CD8-positive, alpha-beta memory T cell (primary cell): ENCODE results near the gene CD70. TPM values are rescaled to one million over a fixed set of nuclear protein-coding genes. Genes with fewer than 3 reads are reported as not detected.
"Not testable (repeated sequence)": the region's sequence is repeated elsewhere in the genome, so short reads cannot be mapped to it uniquely, and the experiment has no call there.

ENCODE experiments used
- CTCF ChIA-PET: fragments of 350-600 bp; sonication (Branson Sonifier 250); formaldehyde crosslinking; loops from one replicate; lab custom pipeline; 2021; ENCODE audit warnings: antibody characterized with exemption; lab: Charles Lee
- POLR2A ChIA-PET: fragments of 350-600 bp; sonication (Branson Sonifier 250); formaldehyde crosslinking; loops from one replicate; lab custom pipeline; 2021; ENCODE audit warnings: antibody characterized with exemption; lab: Charles Lee
- DNase-seq, 5 donors: peaks; one replicate each; pipeline versions ENCODE4 v3.0.0 to v3.0.0-alpha.2; 2020 to 2022; ENCODE audit warnings: mixed read lengths in 1 of 5
- H3K27ac ChIP-seq: one replicate; pipeline ENCODE4 v1.7.0; 2013; ENCODE audit warnings: low read depth, mild to moderate bottlenecking, low read length, moderate library complexity
- H3K27me3 ChIP-seq: 2 replicates; pipeline ENCODE4 v1.7.0; 2013; ENCODE audit warnings: low read length, mild to moderate bottlenecking; ENCODE audit not compliant: insufficient read depth, poor library complexity, severe bottlenecking
- H3K36me3 ChIP-seq: 2 replicates; pipeline ENCODE4 v1.7.0; 2013; ENCODE audit warnings: mild to moderate bottlenecking, low read length, moderate library complexity; ENCODE audit not compliant: insufficient read depth
- H3K4me1 ChIP-seq: 2 replicates; pipeline ENCODE4 v1.7.0; 2013; ENCODE audit warnings: mild to moderate bottlenecking, low read length, moderate library complexity; ENCODE audit not compliant: insufficient read depth
- H3K4me3 ChIP-seq: 2 replicates; pipeline ENCODE4 v1.7.0; 2013; ENCODE audit warnings: mild to moderate bottlenecking, low read length
- H3K9me3 ChIP-seq: 2 replicates; pipeline ENCODE4 v1.7.0; 2013; ENCODE audit warnings: mild to moderate bottlenecking, low read length
- H3K27ac Mint-ChIP-seq, 8 donors: one replicate each; pipeline ENCODE4 v1.8.0; 2020 to 2021; ENCODE audit warnings: mixed read lengths in 8 of 8, mild to moderate bottlenecking in 6 of 8, inconsistent platforms in 3 of 8, moderate library complexity in 3 of 8
- H3K27me3 Mint-ChIP-seq, 2 donors: one replicate each; pipeline ENCODE4 v1.8.0; 2020 to 2021; ENCODE audit warnings: mixed read lengths in 2 of 2, mild to moderate bottlenecking in 1 of 2, moderate library complexity in 1 of 2
- H3K36me3 Mint-ChIP-seq, 3 donors: one replicate each; pipeline ENCODE4 v1.8.0; 2020 to 2021; ENCODE audit warnings: mixed read lengths in 3 of 3, inconsistent platforms in 1 of 3, mild to moderate bottlenecking in 1 of 3
- H3K4me1 Mint-ChIP-seq, 3 donors: one replicate each; pipeline ENCODE4 v1.8.0; 2020 to 2021; ENCODE audit warnings: mixed read lengths in 3 of 3, inconsistent platforms in 1 of 3, mild to moderate bottlenecking in 1 of 3
- H3K4me3 Mint-ChIP-seq, 7 donors: one replicate each; pipeline ENCODE4 v1.8.0; 2020 to 2021; ENCODE audit warnings: mixed read lengths in 7 of 7, mild to moderate bottlenecking in 6 of 7, moderate library complexity in 4 of 7, inconsistent platforms in 2 of 7
- H3K9me3 Mint-ChIP-seq, 5 donors: one replicate each; pipeline ENCODE4 v1.8.0; 2020 to 2022; ENCODE audit warnings: mixed read lengths in 5 of 5, mild to moderate bottlenecking in 3 of 5, moderate library complexity in 2 of 5, inconsistent platforms in 1 of 5
- polyA plus RNA-seq: library from polyadenylated mRNA; unstranded; fragments of 300-500 nt; fragmentation: Illumina TruSeq; gene quantifications from one replicate; pipeline ENCODE4 v1.2.3, GENCODE V29; 2021
- total RNA-seq, 2 experiments: library from RNA; stranded (reverse); gene quantifications; one replicate each; pipeline ENCODE4 v1.2.3, GENCODE V29; 2021

Gene CD70
- total and polyA plus RNA-seq, 3 experiments from 2014 or later = 4.0 to 70.0 (median 63.1) TPM

- Histone ChIP-seq H3K27me3 (no peaks in the 10 kb centered on the region), H3K4me3 (no peak overlapping the region), H3K36me3 (no peaks in the 10 kb centered on the region), H3K4me1 (no peaks in the 10 kb centered on the region), H3K9me3 (no peaks in the 10 kb centered on the region), H3K27ac (no peak overlapping the region)
- ChIA-PET CTCF (no interaction called here), POLR2A (no interaction called here)
- no peak for DNase-seq
- peaks cover 6 to 18% (median 12%) of the 10 kb centered on the region in 5 donors for H3K9me3 Mint-ChIP-seq
- peaks cover 15 to 22% of the 10 kb centered on the region in 2 donors for H3K27me3 Mint-ChIP-seq
- peaks cover 2 to 14% (median 3%) of the 10 kb centered on the region in 3 donors for H3K36me3 Mint-ChIP-seq
- H3K4me3 Mint-ChIP-seq = no peak overlapping the region
- H3K4me1 Mint-ChIP-seq = no peaks in the 10 kb centered on the region
- peak overlapping the region in 1 of 8 donors; percentile 77 for H3K27ac Mint-ChIP-seq
Measured at GRCh38 chr19:6617374-6617773, 26.4 kb upstream of the CD70 start.

DNA sequence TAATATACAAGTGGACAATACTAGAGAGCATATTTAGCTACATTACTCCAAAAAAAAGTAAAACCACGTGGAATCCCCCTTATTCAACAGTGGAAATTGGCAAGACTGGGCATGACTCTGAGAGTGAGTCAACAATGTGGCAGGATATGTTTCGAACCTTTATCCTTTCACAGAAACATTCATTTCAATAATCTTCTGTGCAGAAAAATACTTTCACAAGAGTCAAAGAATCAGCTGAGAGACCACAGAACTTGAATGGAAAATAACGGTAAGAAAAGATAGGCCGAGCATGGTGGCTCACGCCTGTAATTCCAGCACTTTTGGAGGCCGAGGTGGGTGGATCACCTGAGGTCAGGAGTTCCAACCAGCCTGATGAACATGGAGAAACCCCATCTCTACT lies 25.1 kb upstream of the CD70 start:
- no peaks in the 10 kb centered on the region for H3K27me3 ChIP-seq
- H3K27ac ChIP-seq = no peak overlapping the region
- H3K4me1 ChIP-seq = no peaks in the 10 kb centered on the region
- H3K9me3 Mint-ChIP-seq = peaks cover 6 to 18% (median 12%) of the 10 kb centered on the region in 5 donors
- peaks cover 20 to 34% of the 10 kb centered on the region in 2 donors for H3K27me3 Mint-ChIP-seq
- no peak overlapping the region for H3K27ac Mint-ChIP-seq
- ChIA-PET CTCF (no interaction called here), POLR2A (no interaction called here)
- H3K4me3 ChIP-seq = no peak overlapping the region
- DNase-seq = no peak
- no peaks in the 10 kb centered on the region for H3K36me3 ChIP-seq
- no peaks in the 10 kb centered on the region for H3K9me3 ChIP-seq
- H3K4me3 Mint-ChIP-seq = no peak overlapping the region
- peaks cover 2 to 18% (median 3%) of the 10 kb centered on the region in 3 donors for H3K36me3 Mint-ChIP-seq
- no peaks in the 10 kb centered on the region for H3K4me1 Mint-ChIP-seq

DNA sequence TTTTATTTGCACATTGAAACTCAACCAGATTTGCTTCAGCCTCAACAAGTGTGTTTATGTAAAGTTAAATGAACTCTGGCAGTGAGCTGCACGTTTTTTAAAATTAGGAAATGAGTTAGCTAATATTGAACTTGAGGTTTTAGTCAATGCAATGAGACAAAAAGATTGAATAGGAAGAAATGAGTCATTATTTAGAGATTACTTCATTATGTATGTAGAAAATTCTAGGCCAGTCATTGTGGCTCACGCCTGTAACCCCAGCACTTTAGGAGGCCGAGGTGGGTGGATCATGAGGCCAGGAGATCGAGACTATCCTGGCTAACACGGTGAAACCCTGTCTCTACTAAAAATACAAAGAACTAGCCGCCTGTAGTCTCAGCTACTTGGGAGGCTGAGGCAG lies 22.8 kb upstream of the CD70 start:
- Mint-ChIP-seq H3K36me3 (peaks cover 2 to 18% (median 5%) of the 10 kb centered on the region in 3 donors), H3K27ac (no peak overlapping the region), H3K4me3 (no peak overlapping the region), H3K9me3 (peaks cover 6 to 16% (median 10%) of the 10 kb centered on the region in 5 donors), H3K27me3 (peaks cover 28 to 49% of the 10 kb centered on the region in 2 donors), H3K4me1 (no peaks in the 10 kb centered on the region)
- Histone ChIP-seq H3K4me1 (no peaks in the 10 kb centered on the region), H3K9me3 (no peaks in the 10 kb centered on the region), H3K27ac (no peak overlapping the region), H3K4me3 (no peak overlapping the region), H3K27me3 (no peaks in the 10 kb centered on the region), H3K36me3 (no peaks in the 10 kb centered on the region)
- CTCF ChIA-PET = no interaction called here
- POLR2A ChIA-PET = no interaction called here
- DNase-seq = no peak

DNA sequence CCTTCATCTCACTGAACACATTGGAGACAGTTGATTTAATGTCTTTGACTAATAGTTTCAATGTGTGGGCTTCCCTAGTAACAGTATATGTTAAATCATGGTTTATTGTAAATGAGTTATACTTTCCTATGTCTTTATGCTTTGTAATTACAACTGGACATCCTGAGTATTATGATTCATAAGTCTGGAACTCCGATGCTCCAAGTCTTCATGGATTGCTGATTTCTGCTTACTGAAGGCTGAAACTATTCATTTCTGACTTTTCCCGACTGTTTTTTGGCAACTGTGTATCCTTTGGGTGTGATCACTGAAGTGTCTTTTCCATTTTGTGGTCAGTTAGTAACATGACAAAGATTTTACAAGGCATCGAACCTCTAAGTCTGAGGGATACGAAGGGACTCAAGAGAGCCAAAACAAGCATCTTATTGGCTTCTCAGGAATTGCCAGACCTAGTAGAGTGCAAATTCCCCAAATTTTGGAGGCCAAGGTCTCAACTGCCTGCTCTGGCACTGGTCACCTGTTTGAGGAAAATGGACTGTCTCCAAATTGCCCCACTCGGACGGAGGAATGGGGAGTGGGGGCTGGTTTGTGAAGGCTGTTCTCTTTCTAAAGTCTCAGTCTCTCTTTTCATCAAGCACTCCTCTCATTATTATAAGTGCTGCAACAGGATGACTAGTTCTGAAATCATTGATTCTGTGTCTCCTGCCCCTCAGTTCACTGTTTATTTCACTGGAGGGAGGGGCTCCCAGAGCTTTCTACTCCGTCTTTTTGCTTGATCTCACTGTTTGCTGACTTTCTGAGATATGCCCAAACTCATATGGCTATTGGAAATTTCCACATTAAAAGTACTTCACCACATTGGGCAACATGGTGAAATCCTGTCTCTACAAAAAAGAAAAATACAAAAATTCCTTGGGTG lies 20.2 kb upstream of the CD70 start:
- DNase-seq = no peak
- H3K27ac Mint-ChIP-seq = no peak overlapping the region
- no peaks in the 10 kb centered on the region for H3K36me3 ChIP-seq

DNA sequence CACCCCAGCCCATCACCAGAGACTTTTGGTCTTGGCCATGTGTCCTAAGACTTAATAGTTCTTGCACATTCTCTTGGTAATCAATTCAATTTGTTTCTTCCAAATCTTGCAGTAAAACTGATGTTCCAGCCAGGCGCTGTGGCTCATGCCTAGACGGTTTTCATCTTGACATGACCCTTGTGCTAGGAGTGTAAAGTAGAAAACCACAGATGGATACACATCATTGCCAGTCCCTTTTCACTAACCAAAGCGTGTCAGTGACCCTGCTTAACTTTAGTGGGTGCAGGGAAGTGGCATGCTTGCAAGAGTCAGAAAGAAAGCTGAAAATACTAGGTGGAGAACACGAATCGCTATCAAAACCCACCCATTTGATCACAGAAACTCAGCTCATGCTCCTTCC lies 18.0 kb upstream of the CD70 start:
- Histone ChIP-seq H3K27ac (no peak overlapping the region), H3K27me3 (no peaks in the 10 kb centered on the region), H3K9me3 (no peaks in the 10 kb centered on the region), H3K4me3 (no peak overlapping the region), H3K36me3 (no peaks in the 10 kb centered on the region), H3K4me1 (peaks cover 5% of the 10 kb centered on the region)
- no peak for DNase-seq
- Mint-ChIP-seq H3K4me1 (peaks cover 2 to 6% (median 5%) of the 10 kb centered on the region in 3 donors), H3K9me3 (peaks cover 0 to 3% (median 0%) of the 10 kb centered on the region in 5 donors), H3K4me3 (no peak overlapping the region), H3K36me3 (peaks cover 0 to 4% (median 2%) of the 10 kb centered on the region in 3 donors), H3K27me3 (peaks cover 22 to 37% of the 10 kb centered on the region in 2 donors), H3K27ac (no peak overlapping the region)
- ChIA-PET POLR2A (interaction anchor here (0.7 kb wide), 1 partner anchor 44 kb away, joined by 3 read pairs; no protein-coding TSS in a partner anchor), CTCF (no interaction called here)

More for the DNA sequence above, 20.2 kb upstream of the CD70 start:
- peaks cover 0 to 4% (median 2%) of the 10 kb centered on the region in 3 donors for H3K36me3 Mint-ChIP-seq
- Histone ChIP-seq H3K4me1 (no peaks in the 10 kb centered on the region), H3K4me3 (no peak overlapping the region), H3K27me3 (no peaks in the 10 kb centered on the region), H3K9me3 (no peaks in the 10 kb centered on the region), H3K27ac (no peak overlapping the region)
- H3K4me1 Mint-ChIP-seq = no peaks in the 10 kb centered on the region
- no peak overlapping the region for H3K4me3 Mint-ChIP-seq
- ChIA-PET CTCF (no interaction called here), POLR2A (no interaction called here)
- peaks cover 0 to 3% (median 0%) of the 10 kb centered on the region in 5 donors for H3K9me3 Mint-ChIP-seq
- peaks cover 23 to 41% of the 10 kb centered on the region in 2 donors for H3K27me3 Mint-ChIP-seq

DNA sequence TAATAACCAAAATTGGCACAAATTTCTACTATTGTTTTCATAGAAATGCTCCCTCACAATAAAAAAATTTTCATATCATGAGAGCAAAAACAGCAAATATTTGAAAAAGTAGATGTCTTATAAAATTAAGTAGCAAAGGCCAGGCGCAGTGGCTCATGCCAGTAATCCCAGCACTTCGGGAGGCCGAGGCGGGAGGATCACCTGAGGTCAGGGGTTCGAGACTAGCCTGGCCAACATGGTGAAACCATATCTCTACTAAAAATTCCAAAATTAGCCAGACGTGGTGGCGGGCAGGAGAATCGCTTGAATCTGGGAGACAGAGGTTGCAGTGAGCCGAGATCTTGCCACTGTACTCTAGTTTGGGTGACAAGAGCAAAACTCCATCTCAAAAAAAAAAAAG lies 17.2 kb upstream of the CD70 start:
- H3K27ac Mint-ChIP-seq, H3K4me3 Mint-ChIP-seq, H3K27ac ChIP-seq, H3K9me3 ChIP-seq, H3K4me3 ChIP-seq, POLR2A ChIA-PET, H3K27me3 ChIP-seq, CTCF ChIA-PET, H3K36me3 ChIP-seq, H3K9me3 Mint-ChIP-seq, DNase-seq, H3K36me3 Mint-ChIP-seq: not testable (repeated sequence)
- H3K4me1 ChIP-seq = peaks cover 13% of the 10 kb centered on the region
- Mint-ChIP-seq H3K4me1 (peaks cover 8 to 12% (median 11%) of the 10 kb centered on the region in 3 donors), H3K27me3 (peaks cover 22 to 32% of the 10 kb centered on the region in 2 donors)

DNA sequence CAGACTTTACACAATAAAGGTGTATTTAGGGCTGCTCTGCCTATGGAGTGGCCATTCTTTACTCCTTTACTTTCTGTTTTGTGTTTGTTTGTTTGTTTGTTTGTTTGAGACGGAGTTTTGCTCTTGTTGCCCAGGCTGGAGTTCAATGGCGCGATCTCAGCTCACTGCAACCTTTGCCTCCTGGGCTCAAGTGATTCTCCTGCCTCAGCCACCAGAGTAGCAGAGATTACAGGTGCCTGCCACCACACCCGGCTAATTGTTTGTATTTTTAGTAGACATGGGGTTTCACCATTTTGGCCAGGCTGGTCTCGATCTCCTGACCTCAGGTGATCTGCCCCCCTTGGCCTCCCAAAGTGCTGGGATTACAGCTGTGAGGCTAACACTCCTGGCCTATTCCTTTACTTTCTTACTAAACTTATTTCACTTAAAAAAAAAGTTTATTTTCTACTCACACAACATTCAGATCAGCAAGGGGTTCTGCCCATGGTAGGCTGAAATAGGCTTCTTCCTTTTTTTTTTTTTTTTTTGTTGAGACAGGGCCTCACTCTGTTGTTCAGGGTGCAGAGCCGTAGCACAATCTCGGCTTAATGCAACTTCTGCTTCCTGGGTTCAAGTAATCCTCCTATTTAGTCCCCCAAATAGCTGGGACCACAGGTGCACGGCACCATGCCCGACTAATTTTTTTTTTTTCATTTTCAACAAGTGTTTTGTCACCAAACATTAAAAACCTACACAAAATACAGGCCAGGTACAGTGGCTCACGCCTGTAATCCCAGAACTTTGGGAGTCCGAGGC lies 15.5 kb upstream of the CD70 start:
- not testable (repeated sequence) for H3K9me3 ChIP-seq, H3K4me3 ChIP-seq, H3K27me3 ChIP-seq, H3K9me3 Mint-ChIP-seq, H3K4me3 Mint-ChIP-seq, H3K36me3 ChIP-seq, DNase-seq, H3K36me3 Mint-ChIP-seq, H3K27ac Mint-ChIP-seq, H3K27ac ChIP-seq
- ChIA-PET CTCF (interaction anchor here (1.0 kb wide), 1 partner anchor 90 kb away, joined by 3 read pairs; no protein-coding TSS in a partner anchor), POLR2A (interaction anchor here (0.6 kb wide), 1 partner anchor 28 kb away, joined by 5 read pairs; no protein-coding TSS in a partner anchor)
- H3K4me1 Mint-ChIP-seq = peaks cover 19 to 27% (median 27%) of the 10 kb centered on the region in 3 donors
- peaks cover 15% of the 10 kb centered on the region for H3K4me1 ChIP-seq
- peaks cover 15 to 20% of the 10 kb centered on the region in 2 donors for H3K27me3 Mint-ChIP-seq
